ENCODE measurements around the gene FOXO6. TPM values are rescaled to one million over a fixed set of nuclear protein-coding genes. Genes with fewer than 3 reads are reported as not detected.

FOXO6 gene
- polyA plus RNA-seq, 1 of the 3 experiments (the other 2 are of a cell fraction) = 0.35 TPM

- ChIA-PET POLR2A (no interaction called here), CTCF (interaction anchor here (0.7 to 9.2 kb wide), 8 partner anchors 8 to 145 kb away, joined by 3 to 174 read pairs (median 4); no protein-coding TSS in a partner anchor)
- WGBS (ENCODE audit: low lambda C conversion rate) = 82% methylated on average over 8 of the region's 12 CpGs
Measured at GRCh38 chr1:41413748-41414281, 52.6 kb downstream of the FOXO6 start.

More at GRCh38 chr1:41413748-41414281, 52.6 kb downstream of the FOXO6 start:
- H3K27me3 ChIP-seq (ENCODE audit: insufficient read depth) = no peaks in the 10 kb centered on the region
- no peak overlapping the region for H3K27ac ChIP-seq (ENCODE audit: low read depth in 2 of 2, low read length in 1 of 2)
- H4K20me1 ChIP-seq (ENCODE audit: insufficient read depth) = no peaks in the 10 kb centered on the region
- H2AFZ ChIP-seq (ENCODE audit: low read depth) = no peak overlapping the region
- H3K9ac ChIP-seq = no peak overlapping the region
- H3K4me1 ChIP-seq (ENCODE audit: control insufficient read depth in 1 of 2, insufficient read depth in 2 of 2, low read depth in 1 of 2, low read length in 1 of 2) = peaks cover 6 to 32% of the 10 kb centered on the region in 2 experiments; a peak in 2 of 4 replicates
- no peaks in the 10 kb centered on the region for H3K36me3 ChIP-seq (replicated peaks in 1 of 2; ENCODE audit: control insufficient read depth in 1 of 2, insufficient read depth in 2 of 2, low read length in 1 of 2)
- TF ChIP-seq NFIC (IDR thresholded peaks at IDR 0.05; ENCODE audit: borderline replicate concordance) = no peak
- TF ChIP-seq RCOR1 (IDR thresholded peaks at IDR 0.05; ENCODE audit: low read length) = no peak
- TF ChIP-seq YY1 (IDR thresholded peaks at IDR 0.05; ENCODE audit: low read depth) = no peak
- TF ChIP-seq RXRA (IDR thresholded peaks at IDR 0.05; ENCODE audit: borderline replicate concordance, low read depth) = no peak
- no peak for TF ChIP-seq REST (IDR thresholded peaks at IDR 0.05; ENCODE audit: low read depth, low read length)
- TF ChIP-seq JUND (IDR thresholded peaks at IDR 0.05) = no peak
- TF ChIP-seq, protein P1, sequence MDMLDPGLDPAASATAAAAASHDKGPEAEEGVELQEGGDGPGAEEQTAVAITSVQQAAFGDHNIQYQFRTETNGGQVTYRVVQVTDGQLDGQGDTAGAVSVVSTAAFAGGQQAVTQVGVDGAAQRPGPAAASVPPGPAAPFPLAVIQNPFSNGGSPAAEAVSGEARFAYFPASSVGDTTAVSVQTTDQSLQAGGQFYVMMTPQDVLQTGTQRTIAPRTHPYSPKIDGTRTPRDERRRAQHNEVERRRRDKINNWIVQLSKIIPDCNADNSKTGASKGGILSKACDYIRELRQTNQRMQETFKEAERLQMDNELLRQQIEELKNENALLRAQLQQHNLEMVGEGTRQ (IDR thresholded peaks at IDR 0.05; ENCODE audit: borderline replicate concordance, low read depth, low read length) = no peak
- TF ChIP-seq FOSL2 (IDR thresholded peaks at IDR 0.05; ENCODE audit: borderline replicate concordance, low read depth) = no peak
- TF ChIP-seq TCF12 (IDR thresholded peaks at IDR 0.05) = no peak
- TF ChIP-seq, protein P2, sequence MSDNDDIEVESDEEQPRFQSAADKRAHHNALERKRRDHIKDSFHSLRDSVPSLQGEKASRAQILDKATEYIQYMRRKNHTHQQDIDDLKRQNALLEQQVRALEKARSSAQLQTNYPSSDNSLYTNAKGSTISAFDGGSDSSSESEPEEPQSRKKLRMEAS (IDR thresholded peaks at IDR 0.05; ENCODE audit: low read depth) = no peak
- no peak for TF ChIP-seq EP300 (IDR thresholded peaks at IDR 0.05; ENCODE audit: borderline replicate concordance in 1 of 2, low read depth in 1 of 2, low read length in 1 of 2)
- no peak for TF ChIP-seq RFX5 (IDR thresholded peaks at IDR 0.05; ENCODE audit: low read length)
- no peak for TF ChIP-seq TAF1 (IDR thresholded peaks at IDR 0.05; ENCODE audit: borderline replicate concordance, low read depth, low read length)
- TF ChIP-seq EZH2phosphoT487 (IDR thresholded peaks at IDR 0.05; ENCODE audit: borderline replicate concordance, low read depth) = no peak
- no peaks in the 10 kb centered on the region for H3F3A ChIP-seq (replicated peaks; ENCODE audit: insufficient read depth)
- H3K9me2 ChIP-seq = no peaks in the 10 kb centered on the region
- H3K79me2 ChIP-seq (ENCODE audit: insufficient read depth) = no peaks in the 10 kb centered on the region
- H3K9me3 ChIP-seq = no peaks in the 10 kb centered on the region
- no peak overlapping the region for H3K4me2 ChIP-seq
- H3K4me3 ChIP-seq (ENCODE audit: low read depth in 2 of 2, low read length in 1 of 2) = no peak overlapping the region
- DNase-seq = no peak
